SK-N-SH treated with all-trans-retinoic acid at 6 μM for 48 hours (cell line): ENCODE measurements around the gene PDE6B.

Source experiments
- ATAC-seq: fragments of 200-7000 bp; cut with Tn5 transposase; 3 replicates; pipeline ENCODE4 v1.9.1; 2020; ENCODE audit warnings: mild to moderate bottlenecking, moderate library complexity
- ARNTL ChIP-seq: fragments of 450-650 bp; formaldehyde crosslinking; IDR thresholded peaks from 2 replicates; pipeline ENCODE4 v1.5.0; 2020; ENCODE audit warnings: low read depth, mild to moderate bottlenecking, moderate library complexity, borderline replicate concordance
- BACH2 ChIP-seq: fragments of 250-450 bp; sonication (Bioruptor Pico); IDR thresholded peaks from 2 replicates; pipeline ENCODE4 v1.9.0; 2021; ENCODE audit warnings: mild to moderate bottlenecking, borderline replicate concordance
- ESRRG ChIP-seq: fragments of 250-450 bp; sonication (Bioruptor Pico); IDR thresholded peaks from 2 replicates; pipeline ENCODE4 v1.6.1; 2021; ENCODE audit warnings: mild to moderate bottlenecking
- GLIS3 ChIP-seq: fragments of 250-450 bp; sonication (Bioruptor Pico); IDR thresholded peaks from 2 replicates; pipeline ENCODE4 v1.5.0; 2020; ENCODE audit warnings: mild to moderate bottlenecking, moderate library complexity
- ISL1 ChIP-seq: fragments of 250-450 bp; sonication (Bioruptor Pico); IDR thresholded peaks from 2 replicates; pipeline ENCODE4 v2.1.2; 2022; ENCODE audit warnings: mild to moderate bottlenecking, moderate library complexity
- OSR1 ChIP-seq: fragments of 250-450 bp; sonication (Bioruptor Pico); IDR thresholded peaks from 2 replicates; pipeline ENCODE4 v1.8.0; 2022; ENCODE audit warnings: moderate library complexity, mild to moderate bottlenecking, inconsistent platforms
- PPARA ChIP-seq: fragments of 250-450 bp; sonication (Bioruptor Pico); IDR thresholded peaks from 2 replicates; pipeline ENCODE4 v1.5.0; 2020; ENCODE audit warnings: mild to moderate bottlenecking, borderline replicate concordance
- RARB ChIP-seq: fragments of 250-450 bp; sonication (Bioruptor Pico); IDR thresholded peaks from 2 replicates; pipeline ENCODE4 v1.8.0; 2021; ENCODE audit warnings: mild to moderate bottlenecking, moderate library complexity
- TCF4 ChIP-seq: fragments of 250-450 bp; sonication (Bioruptor Pico); IDR thresholded peaks from 2 replicates; pipeline ENCODE4 v1.8.0; 2021; ENCODE audit warnings: mild to moderate bottlenecking, moderate library complexity, borderline replicate concordance
- TOX ChIP-seq: fragments of 250-450 bp; sonication (Bioruptor Pico); IDR thresholded peaks from 2 replicates; pipeline ENCODE4 v1.8.0; 2021; ENCODE audit warnings: mild to moderate bottlenecking, moderate library complexity, borderline replicate concordance
- ZC3H10 ChIP-seq: fragments of 250-450 bp; sonication (Bioruptor Pico); IDR thresholded peaks from 2 replicates; pipeline ENCODE4 v1.5.1; 2021; ENCODE audit warnings: mild to moderate bottlenecking, moderate library complexity
- ZFP3 ChIP-seq: fragments of 250-450 bp; sonication (Bioruptor Pico); IDR thresholded peaks from 2 replicates; pipeline ENCODE4 v1.5.0; 2020; ENCODE audit warnings: mild to moderate bottlenecking, moderate library complexity
- ZFP30 ChIP-seq: fragments of 450-650 bp; formaldehyde crosslinking; IDR thresholded peaks from 2 replicates; pipeline ENCODE4 v1.5.0; 2022; ENCODE audit warnings: mild to moderate bottlenecking, moderate library complexity
- ZNF565 ChIP-seq: fragments of 450-650 bp; formaldehyde crosslinking; conservative IDR thresholded peaks from 2 replicates; pipeline ENCODE4 v1.5.0; 2020; ENCODE audit warnings: low read depth, mild to moderate bottlenecking, moderate library complexity
- ZNF70 ChIP-seq: fragments of 450-650 bp; formaldehyde crosslinking; IDR thresholded peaks from 2 replicates; pipeline ENCODE4 v1.5.0; 2020; ENCODE audit warnings: mild to moderate bottlenecking, moderate library complexity
- ZNF8 ChIP-seq: fragments of 450-650 bp; formaldehyde crosslinking; IDR thresholded peaks from 2 replicates; pipeline ENCODE4 v1.5.0; 2020; ENCODE audit warnings: mild to moderate bottlenecking, moderate library complexity
- TF ChIP-seq, protein P1 (sequence below): fragments of 250-450 bp; sonication (Bioruptor Pico); IDR thresholded peaks from 2 replicates; pipeline ENCODE4 v1.8.0; 2021; ENCODE audit warnings: low read depth, mild to moderate bottlenecking, moderate library complexity, borderline replicate concordance
- TF ChIP-seq, protein P2 (sequence below): fragments of 250-450 bp; sonication (Bioruptor Pico); IDR thresholded peaks from 2 replicates; pipeline ENCODE4 v1.8.0; 2020; ENCODE audit warnings: mild to moderate bottlenecking, moderate library complexity, borderline replicate concordance
- TF ChIP-seq, protein P3 (sequence below): fragments of 250-450 bp; sonication (Bioruptor Pico); IDR thresholded peaks from 2 replicates; pipeline ENCODE4 v1.5.1; 2020; ENCODE audit warnings: low read depth, mild to moderate bottlenecking, moderate library complexity
- TF ChIP-seq, protein P4 (sequence below): fragments of 250-450 bp; sonication (Bioruptor Pico); IDR thresholded peaks from 2 replicates; pipeline ENCODE4 v1.5.1; 2021; ENCODE audit warnings: mild to moderate bottlenecking, moderate library complexity
- TF ChIP-seq, protein P5 (sequence below): fragments of 250-450 bp; sonication (Bioruptor Pico); IDR thresholded peaks from 2 replicates; pipeline ENCODE4 v1.5.0; 2020; ENCODE audit warnings: mild to moderate bottlenecking, moderate library complexity

The PDE6B gene

DNA sequence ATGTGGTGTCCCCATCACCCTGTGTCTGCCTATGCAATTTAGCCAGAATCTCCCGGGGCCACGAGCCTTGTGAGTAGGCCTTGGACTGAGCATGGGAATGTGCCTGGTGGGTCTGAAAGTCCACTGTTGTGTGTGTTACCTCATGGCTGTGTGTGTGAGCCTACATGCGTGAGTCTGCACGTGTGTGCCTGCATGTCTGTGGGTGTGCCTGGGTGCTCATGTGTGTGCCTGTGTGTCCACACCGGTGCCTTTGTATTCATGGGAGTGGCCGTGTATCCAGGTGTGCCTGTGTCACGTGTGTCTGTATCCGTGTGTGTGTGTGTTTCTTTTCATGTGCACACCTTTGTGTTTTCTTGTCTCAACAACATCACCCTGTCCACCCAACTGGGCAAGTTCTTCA is 34.5 kb downstream of the PDE6B start (continued):
- TF ChIP-seq, protein P1, sequence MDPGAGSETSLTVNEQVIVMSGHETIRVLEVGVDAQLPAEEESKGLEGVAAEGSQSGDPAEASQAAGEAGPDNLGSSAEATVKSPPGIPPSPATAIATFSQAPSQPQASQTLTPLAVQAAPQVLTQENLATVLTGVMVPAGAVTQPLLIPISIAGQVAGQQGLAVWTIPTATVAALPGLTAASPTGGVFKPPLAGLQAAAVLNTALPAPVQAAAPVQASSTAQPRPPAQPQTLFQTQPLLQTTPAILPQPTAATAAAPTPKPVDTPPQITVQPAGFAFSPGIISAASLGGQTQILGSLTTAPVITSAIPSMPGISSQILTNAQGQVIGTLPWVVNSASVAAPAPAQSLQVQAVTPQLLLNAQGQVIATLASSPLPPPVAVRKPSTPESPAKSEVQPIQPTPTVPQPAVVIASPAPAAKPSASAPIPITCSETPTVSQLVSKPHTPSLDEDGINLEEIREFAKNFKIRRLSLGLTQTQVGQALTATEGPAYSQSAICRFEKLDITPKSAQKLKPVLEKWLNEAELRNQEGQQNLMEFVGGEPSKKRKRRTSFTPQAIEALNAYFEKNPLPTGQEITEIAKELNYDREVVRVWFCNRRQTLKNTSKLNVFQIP (CRISPR knock-in tag) = no peak
- TF ChIP-seq ZNF8 (no peak), ZC3H10 (CRISPR knock-in tag) (no peak)

DNA sequence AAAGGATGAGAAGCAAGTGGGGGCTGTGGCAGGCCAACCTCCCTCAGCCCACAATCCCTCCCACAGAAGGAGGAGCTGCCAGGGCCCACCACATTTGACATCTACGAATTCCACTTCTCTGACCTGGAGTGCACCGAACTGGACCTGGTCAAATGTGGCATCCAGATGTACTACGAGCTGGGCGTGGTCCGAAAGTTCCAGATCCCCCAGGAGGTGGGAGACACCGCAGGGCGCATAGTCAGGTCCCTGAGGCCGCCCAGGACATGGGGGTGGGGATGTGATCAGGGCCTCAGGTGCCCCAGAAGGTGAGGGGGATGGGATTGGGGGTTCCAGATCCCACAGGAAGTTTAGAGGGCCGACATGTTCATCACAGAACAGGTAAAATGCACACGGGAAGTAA is 35.0 kb downstream of the PDE6B start:
- no peak for ATAC-seq

DNA sequence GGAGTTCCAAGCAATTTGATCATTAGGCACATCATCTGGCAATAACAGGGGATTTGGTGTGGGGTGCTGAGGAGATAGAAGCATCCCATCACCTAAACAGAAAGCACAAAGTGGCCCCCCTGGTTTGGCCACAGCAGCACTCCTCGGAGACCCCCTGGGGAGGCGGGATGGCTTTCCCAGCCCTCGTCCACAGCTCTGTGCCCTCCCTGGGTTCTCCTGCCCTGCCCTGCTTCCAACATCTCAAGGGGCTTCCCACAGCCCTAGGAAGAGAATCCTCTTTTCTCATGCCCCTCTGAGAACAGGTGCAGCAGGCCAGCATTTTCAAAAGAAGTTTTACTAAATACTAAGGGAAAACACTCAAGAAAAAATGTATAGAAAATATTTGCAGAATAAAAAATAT is 35.9 kb downstream of the PDE6B start:
- TF ChIP-seq RARB (CRISPR knock-in tag) (no peak), ZC3H10 (CRISPR knock-in tag) (no peak), TOX (CRISPR knock-in tag) (no peak), ARNTL (CRISPR knock-in tag) (no peak), BACH2 (CRISPR knock-in tag) (no peak), ZNF70 (CRISPR knock-in tag) (no peak), GLIS3 (no peak), ESRRG (CRISPR knock-in tag) (no peak), PPARA (CRISPR knock-in tag) (no peak), ZNF8 (no peak), OSR1 (CRISPR knock-in tag) (no peak), ZFP3 (no peak), ZFP30 (CRISPR knock-in tag) (no peak), TCF4 (CRISPR knock-in tag) (no peak), ISL1 (CRISPR knock-in tag) (no peak)
- TF ChIP-seq, protein P2, sequence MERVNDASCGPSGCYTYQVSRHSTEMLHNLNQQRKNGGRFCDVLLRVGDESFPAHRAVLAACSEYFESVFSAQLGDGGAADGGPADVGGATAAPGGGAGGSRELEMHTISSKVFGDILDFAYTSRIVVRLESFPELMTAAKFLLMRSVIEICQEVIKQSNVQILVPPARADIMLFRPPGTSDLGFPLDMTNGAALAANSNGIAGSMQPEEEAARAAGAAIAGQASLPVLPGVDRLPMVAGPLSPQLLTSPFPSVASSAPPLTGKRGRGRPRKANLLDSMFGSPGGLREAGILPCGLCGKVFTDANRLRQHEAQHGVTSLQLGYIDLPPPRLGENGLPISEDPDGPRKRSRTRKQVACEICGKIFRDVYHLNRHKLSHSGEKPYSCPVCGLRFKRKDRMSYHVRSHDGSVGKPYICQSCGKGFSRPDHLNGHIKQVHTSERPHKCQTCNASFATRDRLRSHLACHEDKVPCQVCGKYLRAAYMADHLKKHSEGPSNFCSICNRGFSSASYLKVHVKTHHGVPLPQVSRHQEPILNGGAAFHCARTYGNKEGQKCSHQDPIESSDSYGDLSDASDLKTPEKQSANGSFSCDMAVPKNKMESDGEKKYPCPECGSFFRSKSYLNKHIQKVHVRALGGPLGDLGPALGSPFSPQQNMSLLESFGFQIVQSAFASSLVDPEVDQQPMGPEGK (CRISPR knock-in tag) = no peak
- TF ChIP-seq, protein P3, sequence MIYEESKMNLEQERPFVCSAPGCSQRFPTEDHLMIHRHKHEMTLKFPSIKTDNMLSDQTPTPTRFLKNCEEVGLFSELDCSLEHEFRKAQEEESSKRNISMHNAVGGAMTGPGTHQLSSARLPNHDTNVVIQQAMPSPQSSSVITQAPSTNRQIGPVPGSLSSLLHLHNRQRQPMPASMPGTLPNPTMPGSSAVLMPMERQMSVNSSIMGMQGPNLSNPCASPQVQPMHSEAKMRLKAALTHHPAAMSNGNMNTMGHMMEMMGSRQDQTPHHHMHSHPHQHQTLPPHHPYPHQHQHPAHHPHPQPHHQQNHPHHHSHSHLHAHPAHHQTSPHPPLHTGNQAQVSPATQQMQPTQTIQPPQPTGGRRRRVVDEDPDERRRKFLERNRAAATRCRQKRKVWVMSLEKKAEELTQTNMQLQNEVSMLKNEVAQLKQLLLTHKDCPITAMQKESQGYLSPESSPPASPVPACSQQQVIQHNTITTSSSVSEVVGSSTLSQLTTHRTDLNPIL (CRISPR knock-in tag) = no peak
- TF ChIP-seq, protein P1 (CRISPR knock-in tag) = no peak
- TF ChIP-seq, protein P4, sequence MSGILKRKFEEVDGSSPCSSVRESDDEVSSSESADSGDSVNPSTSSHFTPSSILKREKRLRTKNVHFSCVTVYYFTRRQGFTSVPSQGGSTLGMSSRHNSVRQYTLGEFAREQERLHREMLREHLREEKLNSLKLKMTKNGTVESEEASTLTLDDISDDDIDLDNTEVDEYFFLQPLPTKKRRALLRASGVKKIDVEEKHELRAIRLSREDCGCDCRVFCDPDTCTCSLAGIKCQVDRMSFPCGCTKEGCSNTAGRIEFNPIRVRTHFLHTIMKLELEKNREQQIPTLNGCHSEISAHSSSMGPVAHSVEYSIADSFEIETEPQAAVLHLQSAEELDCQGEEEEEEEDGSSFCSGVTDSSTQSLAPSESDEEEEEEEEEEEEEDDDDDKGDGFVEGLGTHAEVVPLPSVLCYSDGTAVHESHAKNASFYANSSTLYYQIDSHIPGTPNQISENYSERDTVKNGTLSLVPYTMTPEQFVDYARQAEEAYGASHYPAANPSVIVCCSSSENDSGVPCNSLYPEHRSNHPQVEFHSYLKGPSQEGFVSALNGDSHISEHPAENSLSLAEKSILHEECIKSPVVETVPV (CRISPR knock-in tag) = no peak
- TF ChIP-seq, protein P5, sequence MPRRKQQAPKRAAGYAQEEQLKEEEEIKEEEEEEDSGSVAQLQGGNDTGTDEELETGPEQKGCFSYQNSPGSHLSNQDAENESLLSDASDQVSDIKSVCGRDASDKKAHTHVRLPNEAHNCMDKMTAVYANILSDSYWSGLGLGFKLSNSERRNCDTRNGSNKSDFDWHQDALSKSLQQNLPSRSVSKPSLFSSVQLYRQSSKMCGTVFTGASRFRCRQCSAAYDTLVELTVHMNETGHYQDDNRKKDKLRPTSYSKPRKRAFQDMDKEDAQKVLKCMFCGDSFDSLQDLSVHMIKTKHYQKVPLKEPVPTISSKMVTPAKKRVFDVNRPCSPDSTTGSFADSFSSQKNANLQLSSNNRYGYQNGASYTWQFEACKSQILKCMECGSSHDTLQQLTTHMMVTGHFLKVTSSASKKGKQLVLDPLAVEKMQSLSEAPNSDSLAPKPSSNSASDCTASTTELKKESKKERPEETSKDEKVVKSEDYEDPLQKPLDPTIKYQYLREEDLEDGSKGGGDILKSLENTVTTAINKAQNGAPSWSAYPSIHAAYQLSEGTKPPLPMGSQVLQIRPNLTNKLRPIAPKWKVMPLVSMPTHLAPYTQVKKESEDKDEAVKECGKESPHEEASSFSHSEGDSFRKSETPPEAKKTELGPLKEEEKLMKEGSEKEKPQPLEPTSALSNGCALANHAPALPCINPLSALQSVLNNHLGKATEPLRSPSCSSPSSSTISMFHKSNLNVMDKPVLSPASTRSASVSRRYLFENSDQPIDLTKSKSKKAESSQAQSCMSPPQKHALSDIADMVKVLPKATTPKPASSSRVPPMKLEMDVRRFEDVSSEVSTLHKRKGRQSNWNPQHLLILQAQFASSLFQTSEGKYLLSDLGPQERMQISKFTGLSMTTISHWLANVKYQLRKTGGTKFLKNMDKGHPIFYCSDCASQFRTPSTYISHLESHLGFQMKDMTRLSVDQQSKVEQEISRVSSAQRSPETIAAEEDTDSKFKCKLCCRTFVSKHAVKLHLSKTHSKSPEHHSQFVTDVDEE (CRISPR knock-in tag) = no peak
- ATAC-seq = no peak

More for the DNA sequence above, 35.0 kb downstream of the PDE6B start:
- no peak for TF ChIP-seq ZFP3
- no peak for TF ChIP-seq ESRRG (CRISPR knock-in tag)
- TF ChIP-seq, protein P4 (CRISPR knock-in tag) = no peak
- no peak for TF ChIP-seq ZNF565 (CRISPR knock-in tag)
- no peak for TF ChIP-seq ZNF8
- no peak for TF ChIP-seq ARNTL (CRISPR knock-in tag)
- TF ChIP-seq TOX (CRISPR knock-in tag) = no peak
